IPS DF 4.7 (cell line): ENCODE results near the gene RNF224.

ENCODE experiments used
- DNase-seq: peaks from one replicate; pipeline ENCODE4 v3.0.0-alpha.2; 2013; ENCODE audit warnings: low spot score; ENCODE audit errors: extremely low read depth

The RNF224 gene

DNA sequence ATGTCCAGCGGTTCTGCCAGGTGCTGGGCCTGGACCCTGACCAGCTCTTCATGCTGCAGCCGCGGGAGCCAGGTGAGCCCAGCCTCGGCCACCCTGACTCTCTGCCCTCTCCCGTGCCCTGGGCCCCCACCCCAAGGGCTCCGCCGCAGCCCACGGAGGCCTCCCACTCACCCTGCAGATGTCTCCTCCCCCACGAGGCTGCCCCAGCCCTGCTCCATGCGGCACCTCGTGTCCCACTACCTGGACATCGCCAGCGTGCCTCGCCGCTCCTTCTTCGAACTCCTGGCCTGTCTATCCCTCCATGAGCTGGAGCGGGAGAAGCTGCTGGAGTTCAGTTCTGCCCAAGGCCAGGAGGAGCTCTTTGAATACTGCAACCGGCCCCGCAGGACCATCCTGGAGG lies 12.7 kb upstream of the RNF224 start:
- no peak for DNase-seq

DNA sequence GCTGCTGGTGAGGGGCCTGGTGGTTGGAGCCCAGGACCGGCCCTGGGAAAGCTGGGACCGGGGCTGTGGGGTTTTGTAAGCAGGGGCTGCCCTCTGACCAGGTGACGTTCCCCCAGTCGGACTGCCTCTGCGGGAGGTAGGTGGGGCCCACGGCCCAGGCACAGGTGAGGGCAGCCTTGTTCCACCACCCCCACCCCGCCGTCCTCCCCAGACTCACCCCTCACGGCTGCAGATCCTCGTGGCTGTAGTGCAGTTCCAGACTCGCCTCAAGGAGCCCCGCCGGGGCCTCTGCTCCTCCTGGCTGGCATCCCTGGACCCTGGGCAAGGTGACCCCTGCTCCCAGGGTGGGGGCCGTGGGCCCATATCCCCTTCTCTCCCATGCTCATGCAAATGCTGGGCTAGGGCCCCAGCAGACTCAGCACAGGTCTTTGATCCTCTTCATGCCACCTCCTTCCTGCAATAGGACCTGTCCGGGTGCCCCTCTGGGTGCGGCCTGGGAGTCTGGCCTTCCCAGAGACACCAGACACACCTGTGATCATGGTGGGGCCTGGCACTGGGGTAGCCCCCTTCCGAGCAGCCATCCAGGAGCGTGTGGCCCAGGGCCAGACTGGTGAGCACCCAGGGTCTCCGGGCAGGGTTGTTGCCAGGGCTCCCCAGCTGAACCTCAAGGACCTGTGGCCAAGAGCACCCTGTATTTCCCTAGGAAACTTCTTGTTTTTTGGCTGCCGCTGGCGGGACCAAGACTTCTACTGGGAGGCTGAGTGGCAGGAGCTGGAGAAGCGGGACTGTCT lies 11.9 kb upstream of the RNF224 start:
- no peak for DNase-seq

DNA sequence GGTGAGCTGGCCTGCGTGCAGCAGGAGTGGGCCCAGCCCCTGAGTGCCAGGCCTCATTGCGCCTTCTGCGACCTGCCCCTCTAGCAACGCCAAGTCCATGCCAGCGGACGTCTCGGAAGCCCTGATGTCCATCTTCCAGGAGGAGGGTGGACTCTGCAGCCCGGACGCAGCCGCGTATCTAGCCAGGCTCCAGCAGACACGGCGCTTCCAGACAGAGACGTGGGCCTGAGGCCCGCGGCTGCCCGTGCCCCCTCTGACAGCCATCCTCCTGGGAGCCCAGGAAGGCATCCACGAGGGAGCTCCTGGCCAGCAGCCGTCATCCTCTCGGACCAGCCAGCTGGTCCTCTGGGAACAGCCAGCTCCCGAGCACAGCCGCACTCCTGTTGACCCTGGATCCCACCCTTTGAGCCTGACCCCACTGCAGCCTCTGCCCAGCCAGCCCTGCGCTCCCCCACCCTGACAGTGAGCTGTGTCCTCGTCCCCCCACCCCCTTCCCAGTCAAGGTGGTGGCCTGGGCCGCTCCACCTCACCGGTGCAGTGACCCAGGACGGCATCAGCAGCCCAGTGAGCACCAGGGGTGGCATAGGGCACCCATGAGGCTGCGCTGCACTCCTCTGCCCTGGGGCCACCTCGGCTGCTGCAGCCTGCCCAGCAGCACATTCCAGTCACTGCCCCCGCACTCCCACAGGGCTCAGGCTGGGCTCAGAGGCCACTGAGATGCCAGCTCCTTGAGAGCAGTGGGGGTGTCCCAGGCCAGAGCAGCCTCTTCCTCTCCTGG lies 10.9 kb upstream of the RNF224 start:
- DNase-seq = no peak

DNA sequence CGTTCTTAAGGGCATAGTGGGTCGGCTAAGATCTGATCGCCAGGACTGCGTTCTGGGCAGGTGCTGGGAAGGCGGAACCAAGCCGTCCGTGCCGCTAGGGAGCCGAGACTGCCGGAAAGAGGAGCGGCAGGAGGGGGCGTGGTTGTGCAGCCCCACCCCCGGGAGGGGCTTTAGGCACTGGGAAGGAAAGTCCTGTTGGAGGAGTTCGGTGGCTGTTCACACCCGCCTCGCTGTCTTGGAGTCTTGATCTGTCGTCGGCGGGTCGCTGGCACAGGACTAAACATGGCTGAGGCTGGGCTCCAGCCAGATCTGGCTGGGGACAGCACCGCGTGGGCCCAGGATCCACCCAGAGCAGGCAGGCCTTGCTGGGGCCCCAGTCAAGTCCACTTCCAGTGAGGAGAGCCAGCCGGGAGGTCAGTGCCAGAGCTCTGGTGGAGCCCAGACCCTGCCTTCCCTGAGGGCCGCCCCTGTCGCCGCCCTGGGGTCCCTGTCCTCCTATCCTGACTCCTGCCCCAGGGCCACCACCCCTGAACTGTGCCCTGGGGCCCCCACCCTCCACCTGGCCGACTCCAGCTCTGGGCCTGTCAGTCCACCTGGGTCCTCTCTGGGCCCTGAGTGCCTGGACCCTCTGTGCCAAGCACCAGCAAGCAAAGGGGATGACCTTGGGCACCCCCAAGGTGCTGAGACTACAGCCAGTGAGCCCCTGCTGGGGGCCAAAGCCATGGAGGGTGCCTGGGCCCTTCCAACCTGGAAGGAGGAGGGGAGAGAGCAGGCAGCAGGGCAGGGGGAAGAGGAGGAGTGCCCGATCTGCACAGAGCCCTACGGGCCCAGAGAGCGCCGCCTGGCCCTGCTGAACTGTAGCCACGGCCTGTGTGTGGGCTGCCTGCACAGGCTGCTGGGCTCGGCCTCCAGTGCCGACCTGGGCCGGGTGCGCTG lies 9.8 kb upstream of the RNF224 start:
- no peak for DNase-seq

DNA sequence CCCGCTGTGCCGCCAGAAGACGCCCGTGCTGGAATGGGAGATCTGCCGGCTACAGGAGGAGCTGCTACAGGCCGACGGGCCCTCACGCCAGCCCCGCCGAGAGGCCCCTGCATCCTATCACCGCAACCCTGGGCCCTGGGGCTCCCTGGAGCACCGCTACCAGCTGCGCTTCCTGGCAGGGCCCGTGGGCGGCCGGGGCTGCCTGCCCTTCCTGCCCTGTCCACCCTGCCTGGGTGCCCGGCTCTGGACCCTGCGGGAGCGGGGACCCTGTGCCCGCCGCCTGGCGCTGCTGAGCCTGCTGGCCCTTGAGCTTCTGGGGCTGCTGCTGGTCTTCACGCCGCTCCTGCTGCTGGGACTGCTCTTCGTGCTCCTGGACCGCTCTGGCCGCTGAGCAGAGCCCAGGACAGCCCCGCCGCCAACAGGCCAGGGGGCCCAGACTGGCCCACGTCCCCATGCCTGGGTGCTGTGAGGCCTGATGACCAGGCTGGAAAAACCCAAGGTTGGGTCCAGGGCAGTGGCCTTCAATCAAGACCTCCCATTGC lies 9.0 kb upstream of the RNF224 start:
- DNase-seq = no peak

DNA sequence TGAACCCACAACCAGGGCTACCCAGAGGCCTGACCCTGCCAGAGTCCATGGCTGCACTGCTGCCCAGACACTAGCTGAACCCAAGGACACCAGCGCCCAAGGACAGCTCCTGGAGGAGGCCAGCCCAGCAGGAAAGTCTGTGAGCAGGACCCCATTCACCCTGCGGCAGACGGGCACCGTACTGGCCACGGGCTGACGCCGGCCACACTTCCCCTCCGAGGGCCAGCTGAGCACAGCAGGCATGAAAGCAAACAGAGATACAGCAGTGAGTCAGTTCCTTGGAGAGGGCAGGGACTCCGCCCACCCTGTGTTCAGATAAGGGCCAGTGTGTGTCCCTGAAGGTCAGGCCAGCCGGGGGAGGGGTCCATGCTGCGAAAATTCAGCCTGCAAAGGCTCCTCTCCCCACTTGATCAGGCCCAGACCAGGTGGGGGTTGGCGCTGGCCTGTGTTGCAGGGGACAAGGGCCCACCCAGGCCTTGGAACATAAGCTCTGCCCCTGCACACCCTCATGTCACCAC lies 8.5 kb upstream of the RNF224 start:
- DNase-seq = no peak

DNA sequence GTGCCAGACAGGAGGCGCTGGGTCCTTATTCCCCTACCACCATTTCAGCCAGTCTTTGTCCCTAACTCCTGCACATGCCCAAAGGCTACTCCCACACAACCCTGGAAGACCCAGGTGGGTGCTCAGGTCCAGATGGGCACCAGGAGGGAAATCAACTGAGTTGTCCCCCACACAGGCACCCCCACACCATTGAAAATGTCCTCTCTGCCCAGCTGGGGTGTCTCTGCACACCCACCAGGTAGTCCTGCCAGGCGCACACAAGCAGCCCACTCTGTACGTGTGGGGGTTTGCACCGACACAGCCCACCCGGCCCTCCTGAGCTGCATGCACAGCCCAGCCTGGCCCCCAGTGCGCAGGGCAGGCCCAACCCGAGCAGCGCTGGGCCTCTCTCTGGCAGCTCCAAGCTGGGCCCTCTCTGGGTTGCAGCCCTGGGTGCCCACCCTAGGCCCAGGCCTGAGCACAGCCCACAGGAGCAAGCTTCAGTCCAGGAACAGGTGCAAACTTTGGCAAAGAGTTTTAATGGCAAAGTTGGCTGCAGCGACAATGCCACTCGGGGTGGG lies 7.5 kb upstream of the RNF224 start:
- DNase-seq = no peak

DNA sequence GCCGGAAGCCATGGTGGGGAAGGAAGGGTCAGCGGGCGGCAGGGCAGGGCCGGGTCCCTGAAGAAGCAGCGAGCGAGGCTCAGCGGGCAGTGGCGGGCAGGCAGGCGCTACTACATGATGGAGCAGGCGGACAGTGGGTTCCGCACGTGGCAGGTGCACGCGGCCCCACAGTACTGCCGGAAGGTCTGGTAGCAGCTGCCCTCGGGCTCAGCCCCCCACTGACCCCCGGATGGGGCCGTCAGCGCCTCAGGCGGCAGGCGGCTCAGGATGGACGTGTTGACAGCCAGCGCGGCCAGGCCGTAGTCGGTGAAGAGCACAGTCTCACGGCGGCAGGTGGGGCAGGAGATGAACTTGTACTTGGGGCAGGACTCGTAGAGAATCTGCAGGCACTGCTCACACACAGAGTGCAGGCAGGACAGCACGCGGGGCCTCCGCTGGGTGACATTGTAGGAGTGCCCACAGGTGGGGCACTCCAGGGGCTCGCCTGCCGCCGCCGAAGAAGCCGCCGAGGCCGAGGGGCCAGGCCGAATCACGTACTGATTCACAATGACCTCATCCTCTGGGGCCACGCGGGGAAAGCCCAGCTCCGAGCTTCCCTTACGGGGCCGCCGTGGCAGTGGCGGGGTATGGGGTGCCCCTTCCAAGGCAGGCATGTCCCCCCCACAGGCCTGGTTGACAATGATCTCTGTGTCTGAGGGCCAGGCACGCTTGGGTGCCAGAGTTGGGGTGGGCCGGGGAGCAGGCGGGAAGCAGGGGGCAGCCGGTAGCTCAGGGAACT lies 6.8 kb upstream of the RNF224 start:
- DNase-seq = no peak

DNA sequence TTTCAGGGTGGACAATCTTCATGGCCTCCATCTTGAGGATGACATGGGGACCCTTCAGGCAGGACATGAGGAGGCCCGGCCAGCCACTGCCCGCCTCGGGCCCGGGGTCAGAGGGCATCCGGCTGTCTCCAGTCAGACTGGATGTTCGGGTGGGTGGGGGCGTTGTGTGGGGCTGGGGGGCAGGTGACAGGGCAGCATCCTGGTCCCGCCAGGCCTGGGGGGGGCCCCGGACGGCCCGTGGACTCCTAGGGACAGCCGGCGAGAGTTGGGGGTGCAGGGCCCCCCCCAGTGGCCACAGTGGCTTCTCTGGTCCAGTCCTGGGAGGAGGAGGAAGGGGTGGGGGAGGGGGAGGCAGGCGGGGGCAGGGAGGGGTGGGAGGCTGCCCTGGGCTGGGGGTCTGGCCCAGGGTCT lies 6.2 kb upstream of the RNF224 start:
- no peak for DNase-seq

DNA sequence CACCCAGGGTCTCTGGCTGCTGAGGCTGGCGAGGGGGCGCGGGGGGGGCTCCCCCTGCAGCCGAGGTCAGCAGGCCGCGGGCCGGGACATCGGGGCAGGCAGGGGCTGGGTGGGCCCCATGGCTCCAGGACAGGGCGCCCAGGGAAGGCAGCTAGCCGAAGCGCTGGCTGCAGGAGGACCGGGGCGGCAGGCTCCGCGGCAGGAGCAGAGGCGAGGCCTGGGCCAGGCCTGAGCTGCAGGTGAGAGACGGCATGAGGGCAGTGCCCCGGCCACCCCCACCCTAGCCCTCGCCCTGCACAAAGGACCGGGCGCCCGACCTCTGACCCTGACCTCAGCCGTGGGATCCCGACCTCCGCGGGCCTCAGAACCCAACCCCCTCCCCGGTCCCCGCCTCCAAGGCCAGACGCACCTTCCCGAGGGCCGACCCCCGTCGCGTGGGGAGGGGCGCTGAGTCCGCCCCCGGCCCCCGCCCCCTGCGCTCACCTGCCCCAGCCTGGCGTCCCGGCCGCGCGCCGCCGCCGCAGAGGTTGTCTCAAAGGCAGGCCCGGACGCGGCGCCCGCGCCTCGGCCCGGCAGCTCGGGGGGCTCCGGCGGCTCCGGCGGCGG lies 5.7 kb upstream of the RNF224 start:
- DNase-seq = no peak

DNA sequence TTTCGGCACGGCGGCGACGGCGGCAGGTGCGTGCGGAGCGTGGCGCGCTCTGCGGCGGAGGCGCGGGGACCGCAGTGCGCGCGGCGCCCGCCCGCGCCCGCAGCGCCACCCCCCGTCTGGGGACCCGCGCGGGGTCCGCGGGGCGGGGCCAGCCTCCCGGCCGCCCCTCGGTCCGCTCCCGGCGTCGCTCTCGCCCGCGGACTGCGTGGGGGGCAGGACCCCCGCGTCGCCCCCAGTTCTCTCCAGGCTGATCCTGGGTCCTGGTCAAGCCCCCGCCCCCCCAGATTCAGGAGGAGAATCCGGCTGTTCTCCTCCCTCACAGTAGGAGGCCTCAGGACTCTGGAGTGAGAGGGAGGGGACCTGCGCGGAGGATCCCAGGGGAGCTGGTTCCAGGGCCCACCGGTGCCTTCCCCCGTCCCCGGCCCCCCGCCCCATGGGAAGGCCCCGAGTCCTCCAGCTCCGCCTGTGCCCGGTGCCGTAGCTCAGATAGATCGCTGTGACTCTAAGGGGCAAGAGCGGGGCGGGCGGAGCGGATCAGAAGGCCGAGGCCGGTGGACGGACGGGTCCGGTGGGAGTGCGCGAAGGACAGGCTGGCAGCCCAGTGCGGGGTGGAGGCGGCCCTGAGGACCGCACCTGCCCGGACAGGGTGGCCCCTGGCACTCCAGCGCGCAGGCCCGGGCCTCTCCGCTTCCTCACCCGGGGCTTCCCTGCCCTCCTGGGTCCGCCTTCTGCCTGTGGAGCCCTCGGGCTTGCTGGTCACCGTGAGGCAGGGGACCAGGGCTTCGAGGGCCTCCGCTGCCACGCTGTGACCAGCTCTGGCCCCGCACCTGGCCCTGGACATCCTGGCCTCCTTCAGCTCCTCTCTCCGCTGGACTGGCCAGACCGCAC lies 4.9 kb upstream of the RNF224 start, which contains the start of gene RNF208:
Gene RNF208 (minus strand): TSS at position 51 of the 888 bp plus-strand sequence. CDS start 1,028 bp downstream, outside the sequence.
- no peak for DNase-seq

DNA sequence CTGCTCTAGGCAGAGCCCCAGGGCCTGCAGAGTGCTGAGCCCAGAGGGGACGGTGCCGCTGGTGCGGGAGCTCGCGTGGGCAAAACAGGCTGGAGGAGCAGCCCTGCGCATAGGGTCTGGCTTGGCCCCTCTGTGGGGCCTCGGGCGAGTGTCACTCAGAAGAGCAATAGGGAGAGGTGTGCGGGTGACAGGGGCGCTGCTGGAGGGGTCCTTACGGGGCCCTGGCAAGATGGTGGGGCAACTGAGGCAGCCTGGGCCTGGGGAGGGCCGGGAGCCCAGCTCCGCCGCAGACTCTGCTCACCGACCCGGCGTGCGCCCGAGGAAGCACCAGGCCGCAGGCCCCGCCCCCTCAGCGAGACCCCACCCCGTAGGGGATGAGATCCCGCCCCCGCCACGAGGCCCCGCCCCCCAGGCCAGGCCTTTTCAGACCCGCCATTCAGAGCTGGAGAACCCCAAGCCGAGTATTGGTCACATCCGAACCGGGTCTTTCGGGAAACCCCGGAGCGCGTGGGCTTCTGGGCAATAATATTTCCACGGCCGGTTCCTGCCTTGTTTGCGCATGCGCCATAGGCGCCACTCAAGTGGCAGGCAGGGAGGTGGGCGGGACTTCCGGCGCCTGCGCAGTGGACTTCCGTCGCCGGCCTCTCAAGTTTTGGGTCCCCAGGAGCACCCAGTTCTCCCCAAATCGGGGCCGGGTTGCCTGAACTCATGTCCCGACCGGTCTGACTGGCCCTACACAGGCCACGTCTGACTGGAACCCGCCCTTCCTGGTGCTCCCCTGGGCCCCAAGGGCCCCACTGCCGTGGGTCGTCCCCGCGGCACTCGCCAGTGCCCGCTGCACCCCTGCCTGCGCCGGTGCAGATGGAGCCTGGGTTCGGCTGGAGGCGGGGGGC lies 4.0 kb upstream of the RNF224 start:
- DNase-seq = no peak

DNA sequence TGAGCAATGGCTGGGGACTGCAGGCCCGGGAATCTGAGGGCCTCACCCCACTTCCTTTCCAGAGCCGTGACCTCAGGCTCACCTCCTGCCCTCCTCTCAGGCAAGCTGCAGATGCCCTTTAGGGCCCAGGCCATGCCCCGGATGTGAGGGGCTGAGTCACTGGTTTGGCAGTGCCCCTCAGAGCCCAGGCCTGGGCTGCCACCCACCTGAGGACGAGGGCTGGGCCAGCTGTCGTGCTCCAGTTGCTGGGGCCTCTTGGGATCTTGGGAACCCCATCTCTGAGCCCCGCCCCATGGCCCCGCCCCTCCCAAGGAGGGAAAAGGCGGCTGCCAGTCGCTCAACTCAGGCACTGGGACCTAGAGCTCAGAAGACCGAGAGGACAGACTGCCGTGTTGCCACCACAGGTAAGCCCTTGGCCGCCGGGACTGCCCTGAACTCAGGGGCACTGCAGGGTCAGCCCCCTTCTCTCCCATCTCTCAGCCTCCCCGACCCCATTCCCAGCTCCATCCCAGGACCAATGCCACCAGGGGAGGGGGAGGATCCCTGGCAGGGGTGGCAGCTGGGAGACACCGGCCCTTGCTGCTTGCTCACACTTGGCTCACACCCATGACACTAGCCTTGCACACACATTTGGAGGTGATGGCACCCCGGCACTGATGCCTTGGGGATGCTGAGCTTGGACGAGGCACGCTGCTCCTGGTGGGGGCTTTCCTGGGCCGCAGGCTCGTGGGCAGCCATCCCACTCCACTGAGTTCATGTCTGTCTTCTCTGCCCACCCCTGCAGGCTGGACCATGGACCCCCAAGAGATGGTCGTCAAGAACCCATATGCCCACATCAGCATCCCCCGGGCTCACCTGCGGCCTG lies 2.2 kb upstream of the RNF224 start, which contains the start of gene CYSRT1:
Gene CYSRT1 (plus strand): TSS at position 345 of the 865 bp plus-strand sequence. CDS start 448 bp downstream, at position 793.
- no peak for DNase-seq

DNA sequence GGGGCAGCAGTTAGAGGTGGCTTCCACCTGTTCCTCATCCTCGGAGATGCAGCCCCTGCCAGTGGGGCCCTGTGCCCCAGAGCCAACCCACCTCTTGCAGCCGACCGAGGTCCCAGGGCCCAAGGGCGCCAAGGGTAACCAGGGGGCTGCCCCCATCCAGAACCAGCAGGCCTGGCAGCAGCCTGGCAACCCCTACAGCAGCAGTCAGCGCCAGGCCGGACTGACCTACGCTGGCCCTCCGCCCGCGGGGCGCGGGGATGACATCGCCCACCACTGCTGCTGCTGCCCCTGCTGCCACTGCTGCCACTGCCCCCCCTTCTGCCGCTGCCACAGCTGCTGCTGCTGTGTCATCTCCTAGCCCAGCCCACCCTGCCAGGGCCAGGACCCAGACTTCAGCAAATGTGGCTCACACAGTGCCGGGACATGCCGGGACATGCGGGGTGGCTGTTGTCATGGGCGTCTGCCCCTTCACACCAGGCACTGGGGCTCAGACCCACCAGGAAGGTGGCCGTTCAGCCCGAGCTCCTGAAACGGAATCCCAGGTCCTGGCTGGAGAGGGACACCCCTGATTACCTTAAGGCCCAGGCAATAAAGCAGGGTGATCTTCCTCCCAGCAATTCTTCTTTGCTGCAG lies 1.5 kb upstream of the RNF224 start:
- no peak for DNase-seq

DNA sequence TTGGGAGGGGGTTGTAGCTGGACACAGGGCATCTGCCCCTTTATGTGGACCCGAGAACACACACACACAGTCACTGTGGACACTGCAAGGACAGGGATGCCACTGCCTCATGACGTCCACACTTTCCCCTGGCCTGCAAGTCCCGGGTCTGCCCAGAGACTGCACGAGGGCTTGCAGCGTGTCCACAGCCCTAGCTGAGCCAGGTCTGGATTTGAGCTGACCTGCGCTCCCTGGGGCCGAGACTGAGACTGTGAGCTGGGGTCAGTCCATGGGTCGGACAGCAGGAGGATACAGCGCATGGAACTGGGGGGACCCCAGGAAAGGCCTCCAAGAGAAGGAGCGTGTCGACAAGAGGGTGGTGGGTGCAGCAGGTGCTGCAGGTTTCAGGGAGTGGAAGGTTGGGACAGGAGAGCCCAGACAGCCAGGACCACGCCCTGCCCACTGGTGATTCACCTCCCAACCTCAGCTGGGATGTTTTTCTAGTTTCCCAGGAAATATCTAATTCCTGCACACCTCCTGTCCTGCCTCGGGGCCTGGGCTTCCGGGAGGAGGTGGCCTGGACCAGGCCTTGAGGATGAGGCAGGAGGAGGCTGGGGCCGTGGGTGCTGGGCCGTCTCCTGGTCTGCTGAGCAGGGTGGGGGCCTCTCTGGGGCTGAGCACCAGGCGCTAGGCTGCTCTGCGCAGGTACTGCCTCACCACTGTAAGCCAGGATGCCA lies 806 bp upstream of the RNF224 start:
- DNase-seq = no peak
